Adrenal gland (tissue), 5 donors: ENCODE results near the gene CIDEC.

ENCODE experiments used
- POLR2A ChIP-seq, 2 donors: fragments of 450-650 bp; IDR thresholded peaks; one replicate each; pipeline ENCODE4 v1.6.1; 2017; ENCODE audit warnings: antibody characterized with exemption in 2 of 2, mild to moderate bottlenecking in 2 of 2, moderate library complexity in 1 of 2
- TF ChIP-seq, protein P1 (sequence below), 6 experiments: fragments of 450-650 bp in 4 of 6; fragments of 200-600 bp in 2 of 6; sonication (generic) in 1 of 6; IDR thresholded peaks; 1 replicate in 5 of 6; 2 replicates in 1 of 6; pipeline versions ENCODE4 v1.5.1 to v1.8.0; 2016 to 2021; ENCODE audit warnings: antibody characterized with exemption in 6 of 6, mild to moderate bottlenecking in 2 of 6, moderate library complexity in 1 of 6
- donor health status: DM: no; HTN: no; CAD: no.

DNA sequence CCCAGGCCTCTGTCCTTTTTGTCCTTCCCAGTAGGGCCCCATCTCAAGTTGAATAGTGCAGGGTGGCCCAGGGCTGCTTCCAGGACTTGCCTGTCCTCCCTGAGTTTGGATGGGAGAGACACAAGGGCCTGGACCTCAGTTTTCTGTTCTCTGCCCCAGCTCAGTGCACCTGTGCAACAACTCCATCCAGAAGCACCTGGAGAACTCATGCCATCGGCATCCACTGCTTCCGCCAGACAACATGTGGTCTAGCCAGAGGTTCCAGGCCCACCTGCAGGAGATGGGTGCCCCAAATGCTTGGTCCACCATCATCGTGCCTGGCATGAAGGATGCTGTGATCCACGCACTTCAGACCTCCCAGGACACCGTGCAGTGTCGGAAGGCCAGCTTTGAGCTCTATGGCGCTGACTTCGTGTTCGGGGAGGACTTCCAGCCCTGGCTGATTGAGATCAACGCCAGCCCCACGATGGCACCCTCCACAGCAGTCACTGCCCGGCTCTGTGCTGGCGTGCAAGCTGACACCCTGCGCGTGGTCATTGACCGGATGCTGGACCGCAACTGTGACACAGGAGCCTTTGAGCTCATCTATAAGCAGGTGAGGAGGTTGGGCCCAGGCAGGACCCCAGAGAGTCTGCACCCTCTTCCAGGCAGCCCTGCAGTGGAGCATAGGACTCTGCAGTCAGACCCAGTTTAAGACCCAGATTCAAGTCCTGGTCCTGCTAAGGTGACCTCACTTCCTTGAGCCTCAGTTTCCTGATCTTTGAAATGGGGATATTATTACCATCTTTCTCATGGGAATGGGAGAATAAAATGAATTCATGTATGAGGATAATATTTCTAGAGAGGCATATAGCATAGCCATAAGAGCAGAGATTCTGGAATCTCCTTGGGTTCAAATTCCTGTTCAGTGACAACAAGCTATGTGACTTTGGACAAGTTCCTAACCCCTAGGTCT, 51.0 kb downstream of the CIDEC start:
- TF ChIP-seq, protein P1, sequence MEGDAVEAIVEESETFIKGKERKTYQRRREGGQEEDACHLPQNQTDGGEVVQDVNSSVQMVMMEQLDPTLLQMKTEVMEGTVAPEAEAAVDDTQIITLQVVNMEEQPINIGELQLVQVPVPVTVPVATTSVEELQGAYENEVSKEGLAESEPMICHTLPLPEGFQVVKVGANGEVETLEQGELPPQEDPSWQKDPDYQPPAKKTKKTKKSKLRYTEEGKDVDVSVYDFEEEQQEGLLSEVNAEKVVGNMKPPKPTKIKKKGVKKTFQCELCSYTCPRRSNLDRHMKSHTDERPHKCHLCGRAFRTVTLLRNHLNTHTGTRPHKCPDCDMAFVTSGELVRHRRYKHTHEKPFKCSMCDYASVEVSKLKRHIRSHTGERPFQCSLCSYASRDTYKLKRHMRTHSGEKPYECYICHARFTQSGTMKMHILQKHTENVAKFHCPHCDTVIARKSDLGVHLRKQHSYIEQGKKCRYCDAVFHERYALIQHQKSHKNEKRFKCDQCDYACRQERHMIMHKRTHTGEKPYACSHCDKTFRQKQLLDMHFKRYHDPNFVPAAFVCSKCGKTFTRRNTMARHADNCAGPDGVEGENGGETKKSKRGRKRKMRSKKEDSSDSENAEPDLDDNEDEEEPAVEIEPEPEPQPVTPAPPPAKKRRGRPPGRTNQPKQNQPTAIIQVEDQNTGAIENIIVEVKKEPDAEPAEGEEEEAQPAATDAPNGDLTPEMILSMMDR (IDR thresholded peaks at IDR 0.05): no peak
- TF ChIP-seq POLR2A (IDR thresholded peaks at IDR 0.05): no peak
